ENCODE measurements around the gene KREMEN1. TPM values are rescaled to one million over a fixed set of nuclear protein-coding genes. Genes with fewer than 3 reads are reported as not detected.

KREMEN1 gene
- polyA plus RNA-seq, 1 of the 3 experiments (the other 2 are of a cell fraction), result 10.0 TPM

- TF ChIP-seq FOXJ3 (CRISPR knock-in tag; IDR thresholded peaks at IDR 0.05) (no peak), YY1 (IDR thresholded peaks at IDR 0.05; ENCODE audit: low read depth) (no peak), RCOR1 (IDR thresholded peaks at IDR 0.05; ENCODE audit: low read length) (no peak), GATA2 (CRISPR knock-in tag; IDR thresholded peaks at IDR 0.05) (no peak), NRF1 (IDR thresholded peaks at IDR 0.05; ENCODE audit: low read depth, low read length) (no peak), FOXM1 (IDR thresholded peaks at IDR 0.05; ENCODE audit: low read depth) (no peak), RXRA (IDR thresholded peaks at IDR 0.05; ENCODE audit: borderline replicate concordance, low read depth) (no peak), SIN3A (IDR thresholded peaks at IDR 0.05; ENCODE audit: borderline replicate concordance, low read depth, low read length) (no peak), RAD21 (IDR thresholded peaks at IDR 0.05; ENCODE audit: low read length) (no peak), MAX (IDR thresholded peaks at IDR 0.05; ENCODE audit: low read depth) (no peak), RFX5 (IDR thresholded peaks at IDR 0.05; ENCODE audit: low read length) (no peak)
Measured at GRCh38 chr22:29108137-29108536, 35.3 kb downstream of the KREMEN1 start (continued).

- no peaks in the 10 kb centered on the region for H3K9me3 ChIP-seq
- H3K4me2 ChIP-seq, result no peak overlapping the region
- H3K4me1 ChIP-seq (ENCODE audit: control insufficient read depth in 1 of 2, insufficient read depth in 2 of 2, low read depth in 1 of 2, low read length in 1 of 2), result no peaks in the 10 kb centered on the region
- ChIA-PET CTCF (interaction anchor here (1.5 kb wide), 1 partner anchor 41 kb away, joined by 3 read pairs; no protein-coding TSS in a partner anchor), POLR2A (no interaction called here)
- WGBS (ENCODE audit: low lambda C conversion rate), result 83% methylated on average over 4 of the region's 4 CpGs
- H3K9me2 ChIP-seq, result no peaks in the 10 kb centered on the region
- no peak overlapping the region for H3K9ac ChIP-seq
- H3K79me2 ChIP-seq (ENCODE audit: insufficient read depth), result no peaks in the 10 kb centered on the region
- H4K20me1 ChIP-seq (ENCODE audit: insufficient read depth), result no peaks in the 10 kb centered on the region
- H3F3A ChIP-seq (replicated peaks; ENCODE audit: insufficient read depth), result peaks cover 5% of the 10 kb centered on the region
- TF ChIP-seq JUND (IDR thresholded peaks at IDR 0.05) (no peak), YY1 (IDR thresholded peaks at IDR 0.05; ENCODE audit: low read depth) (no peak), ZBTB33 (IDR thresholded peaks at IDR 0.05; ENCODE audit: borderline replicate concordance, low read depth) (no peak), FOXJ3 (CRISPR knock-in tag; IDR thresholded peaks at IDR 0.05) (no peak), NRF1 (IDR thresholded peaks at IDR 0.05; ENCODE audit: low read depth, low read length) (no peak), ELF1 (IDR thresholded peaks at IDR 0.05) (no peak), FOXM1 (IDR thresholded peaks at IDR 0.05; ENCODE audit: low read depth) (no peak), EZH2phosphoT487 (IDR thresholded peaks at IDR 0.05; ENCODE audit: borderline replicate concordance, low read depth) (no peak), SIN3A (IDR thresholded peaks at IDR 0.05; ENCODE audit: borderline replicate concordance, low read depth, low read length) (no peak), EP300 (IDR thresholded peaks at IDR 0.05; ENCODE audit: borderline replicate concordance in 1 of 2, low read depth in 1 of 2, low read length in 1 of 2) (no peak), CHD2 (IDR thresholded peaks at IDR 0.05; ENCODE audit: low read length, partially characterized antibody) (no peak), POLR2AphosphoS5 (IDR thresholded peaks at IDR 0.05; ENCODE audit: low read depth, low read length) (no peak), CTCF (IDR thresholded peaks at IDR 0.05) (no peak), RAD21 (IDR thresholded peaks at IDR 0.05; ENCODE audit: low read length) (no peak), USF1 (IDR thresholded peaks at IDR 0.05; ENCODE audit: borderline replicate concordance, low read depth) (no peak), RXRA (IDR thresholded peaks at IDR 0.05; ENCODE audit: borderline replicate concordance, low read depth) (no peak), MXI1 (IDR thresholded peaks at IDR 0.05; ENCODE audit: low read depth, low read length) (no peak), TEAD4 (IDR thresholded peaks at IDR 0.05; ENCODE audit: borderline replicate concordance, insufficient read depth) (no peak)
- H3K27ac ChIP-seq (ENCODE audit: low read depth in 2 of 2, low read length in 1 of 2), result no peak overlapping the region
- no peak overlapping the region for H3K4me3 ChIP-seq (ENCODE audit: low read depth in 2 of 2, low read length in 1 of 2)
- H3K36me3 ChIP-seq (replicated peaks in 1 of 2; ENCODE audit: control insufficient read depth in 1 of 2, insufficient read depth in 2 of 2, low read length in 1 of 2), result no peaks in the 10 kb centered on the region
- no peak for DNase-seq
- H2AFZ ChIP-seq (ENCODE audit: low read depth), result no peak overlapping the region
- no peaks in the 10 kb centered on the region for H3K27me3 ChIP-seq (ENCODE audit: insufficient read depth)
Measured at GRCh38 chr22:29109822-29110221, 37.0 kb downstream of the KREMEN1 start.
